ENCODE results near the gene RAB3A. TPM values are rescaled to one million over a fixed set of nuclear protein-coding genes. Genes with fewer than 3 reads are reported as not detected.

Gene RAB3A
- total RNA-seq, 4 donors from 2014 or later, result 0.91 to 2.7 (median 2.1) TPM

- intact Hi-C loops (cut with DNase I; ENCODE audit: low total_unique reads), result no loop called here
- WGBS, 2 donors, result 21 to 30% methylated on average over 21 to 22 of the region's 22 CpGs
- TF ChIP-seq CTCF (IDR thresholded peaks at IDR 0.05), result no peak
- TF ChIP-seq POLR2A (IDR thresholded peaks at IDR 0.05), result no peak
- DNase-seq (ENCODE audit: low spot score in 2 of 2), result peak; percentile 71 to 94
- H3K4me3 ChIP-seq (ENCODE audit: low read depth, poor library complexity, severe bottlenecking), result no peak overlapping the region
These were observed 46.9 kb downstream of the RAB3A start for GRCh38 chr19:18156841-18157464.

- no peak for TF ChIP-seq POLR2A (IDR thresholded peaks at IDR 0.05)
- no peak for TF ChIP-seq CTCF (IDR thresholded peaks at IDR 0.05)
- WGBS, 2 donors, result 81 to 88% methylated on average over 6 of the region's 6 CpGs
- no peak for DNase-seq (ENCODE audit: low spot score in 2 of 2)
- intact Hi-C loops (cut with DNase I; ENCODE audit: low total_unique reads), result no loop called here
- H3K4me3 ChIP-seq (ENCODE audit: low read depth, poor library complexity, severe bottlenecking), result no peak overlapping the region
These were observed 47.6 kb downstream of the RAB3A start for GRCh38 chr19:18156268-18156667.

- intact Hi-C loops (cut with DNase I; ENCODE audit: low total_unique reads), result no loop called here
- TF ChIP-seq CTCF (IDR thresholded peaks at IDR 0.05), result no peak
- TF ChIP-seq POLR2A (IDR thresholded peaks at IDR 0.05), result no peak
- H3K4me3 ChIP-seq (ENCODE audit: low read depth, poor library complexity, severe bottlenecking), result no peak overlapping the region
- WGBS, 2 donors, result 80 to 90% methylated on average over 25 to 29 of the region's 43 CpGs
- DNase-seq (ENCODE audit: low spot score in 2 of 2), result no peak
These were observed 48.5 kb downstream of the RAB3A start for GRCh38 chr19:18155095-18156087.

- peak overlapping the region; percentile 76 for H3K4me3 ChIP-seq (ENCODE audit: low read depth, poor library complexity, severe bottlenecking)
- intact Hi-C loops (cut with DNase I; ENCODE audit: low total_unique reads), result no loop called here
- TF ChIP-seq POLR2A (IDR thresholded peaks at IDR 0.05) (no peak), CTCF (IDR thresholded peaks at IDR 0.05) (no peak)
- 1% methylated on average over 20 to 23 of the region's 38 CpGs for WGBS, 2 donors
- DNase-seq (ENCODE audit: low spot score in 2 of 2), result no peak
These were observed 50.2 kb downstream of the RAB3A start for GRCh38 chr19:18153556-18154134.

- TF ChIP-seq CTCF (IDR thresholded peaks at IDR 0.05) (no peak), POLR2A (IDR thresholded peaks at IDR 0.05) (no peak)
- peak within 1 kb of the TSS; percentile 76 for H3K4me3 ChIP-seq (ENCODE audit: low read depth, poor library complexity, severe bottlenecking)
- WGBS, 2 donors, result 1% methylated on average over 39 to 58 of the region's 86 CpGs
- intact Hi-C loops (cut with DNase I; ENCODE audit: low total_unique reads), result no loop called here
- peak; percentile 100 for DNase-seq (ENCODE audit: low spot score in 2 of 2)
These were observed 50.9 kb downstream of the RAB3A start, which contains the start of gene PIK3R2 for GRCh38 chr19:18152817-18153555. Gene PIK3R2, plus strand, starts transcription at chr19:18153163. Its CDS starts 2,717 bp downstream, at chr19:18155880.
